Activated T-cell treated with anti-CD3 and anti-CD28 coated beads for 48 hours (primary cell): Measurements from ENCODE around the gene SLC5A9.
"Not testable (repeated sequence)": the region's sequence is repeated elsewhere in the genome, so short reads cannot be mapped to it uniquely, and the experiment has no call there.

Experiments
- DNase-seq: peaks from one replicate; pipeline ENCODE4 v3.0.0-alpha.2; 2020; ENCODE audit warnings: low read depth

The SLC5A9 gene

DNA sequence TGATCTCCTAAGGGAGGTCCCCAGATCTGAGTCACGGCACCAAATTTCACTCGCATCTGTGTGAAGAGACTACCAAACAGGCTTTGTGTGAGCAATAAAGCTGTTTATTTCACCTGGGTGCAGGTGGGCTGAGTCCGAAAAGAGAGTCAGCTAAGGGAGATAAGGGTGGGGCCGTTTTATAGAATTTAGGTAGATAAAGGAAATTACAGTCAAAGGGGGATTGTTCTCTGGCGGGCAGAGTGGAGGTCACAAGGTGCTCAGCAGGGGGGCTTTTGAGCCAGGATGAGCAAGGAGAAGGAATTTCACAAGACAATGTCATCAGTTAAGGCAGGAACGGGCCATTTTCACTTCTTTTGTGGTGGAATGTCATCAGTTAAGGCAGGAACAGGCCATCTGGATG is 8.2 kb upstream of the SLC5A9 start:
- not testable (repeated sequence) for DNase-seq

DNA sequence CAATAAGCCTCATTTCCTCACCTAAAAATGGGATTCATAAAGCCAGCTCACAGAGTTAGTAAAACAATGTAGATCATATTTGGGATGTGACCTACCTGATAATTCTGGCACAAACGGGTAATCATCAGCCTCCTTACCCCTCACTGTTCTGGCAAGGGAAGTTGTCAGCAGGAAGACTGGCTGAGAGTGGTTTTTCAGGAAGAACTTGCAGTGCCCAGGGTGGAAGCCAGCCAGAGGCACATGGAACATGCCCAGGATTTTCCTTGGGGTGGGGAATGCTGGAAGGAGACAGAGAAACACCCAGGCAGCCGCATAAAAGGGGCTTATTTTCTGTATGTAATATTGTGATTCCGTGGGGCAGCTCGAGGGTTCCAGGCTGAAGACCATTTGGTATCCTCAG is 7.7 kb upstream of the SLC5A9 start:
- DNase-seq: no peak

DNA sequence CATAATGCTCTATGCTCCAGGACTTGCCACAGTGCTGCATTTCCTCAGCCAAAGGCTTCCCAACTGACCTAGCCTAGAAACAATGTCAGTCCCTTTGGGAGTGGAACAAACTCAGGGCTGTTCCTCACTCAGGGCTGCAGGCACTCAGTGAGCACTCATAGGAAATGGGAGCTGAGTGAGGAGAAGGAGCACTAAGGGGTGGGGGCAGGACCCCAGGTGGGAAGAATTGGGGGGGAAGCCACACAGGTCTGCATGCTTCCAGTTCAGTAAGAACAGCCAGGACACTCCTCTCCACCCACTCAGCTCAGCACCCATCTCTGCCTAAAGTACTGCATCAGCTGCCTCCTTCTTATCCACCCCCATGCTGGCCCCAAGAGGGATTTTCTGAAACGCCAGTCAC is 7.3 kb upstream of the SLC5A9 start:
- DNase-seq: no peak

DNA sequence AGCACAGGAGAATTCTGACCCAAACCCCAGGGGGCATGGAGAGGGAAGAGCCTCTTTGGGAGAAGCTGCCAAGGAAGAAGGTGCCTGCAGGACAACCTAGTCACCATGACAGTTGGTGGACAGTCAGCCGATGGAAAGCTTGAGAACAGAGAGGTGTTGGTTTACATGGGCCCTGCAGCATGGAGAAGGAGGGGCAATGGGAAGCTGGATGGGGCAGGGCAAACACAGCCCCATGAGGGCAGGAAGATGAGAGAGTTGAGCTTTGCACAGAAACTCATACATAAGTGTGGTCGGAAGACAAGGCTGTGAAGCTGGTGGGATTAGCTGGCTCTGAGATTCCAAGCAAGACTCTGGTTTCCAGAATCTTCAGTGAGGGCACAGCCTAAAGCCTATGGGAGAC is 6.6 kb upstream of the SLC5A9 start:
- no peak for DNase-seq

DNA sequence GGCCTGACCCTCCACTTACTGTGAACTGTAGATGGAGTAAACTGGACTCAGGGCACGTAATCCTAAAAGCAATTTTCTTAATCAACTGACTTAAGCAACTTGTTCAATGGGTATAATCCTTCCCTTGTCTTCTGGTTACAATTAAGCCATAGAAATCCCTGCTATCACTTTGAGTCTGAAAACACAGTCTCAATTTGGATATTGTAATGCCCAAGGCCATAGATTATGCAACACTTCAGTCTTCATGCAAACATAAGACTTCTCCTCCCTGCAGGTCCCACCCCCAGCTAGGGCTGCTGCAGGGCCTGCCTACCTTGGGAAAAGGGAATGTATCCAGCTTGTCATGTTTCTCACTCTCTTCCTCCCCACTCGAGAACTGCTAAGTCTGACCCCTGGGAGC is 6.2 kb upstream of the SLC5A9 start:
- no peak for DNase-seq

DNA sequence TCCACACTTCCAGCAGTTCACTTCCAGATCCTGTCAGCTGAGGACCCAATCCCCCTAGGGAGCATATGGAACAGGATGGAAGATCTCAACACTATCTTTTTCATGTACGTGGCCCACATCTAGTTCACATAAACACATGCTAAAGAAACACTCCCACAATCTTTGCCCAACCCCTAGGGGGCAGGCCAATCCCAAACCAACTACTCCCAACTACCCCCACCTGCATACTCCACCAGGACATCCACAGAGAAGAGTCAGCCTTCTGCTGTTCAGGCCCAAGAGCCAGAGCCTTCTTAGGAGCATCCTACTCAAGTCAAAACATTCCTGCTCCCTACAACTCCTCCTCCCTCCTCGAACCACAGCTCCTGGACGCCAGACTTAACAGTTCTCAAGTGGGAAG is 5.6 kb upstream of the SLC5A9 start:
- no peak for DNase-seq

GRCh38 chr1:48217856-48218255 is 4.7 kb upstream of the SLC5A9 start:
- no peak for DNase-seq

GRCh38 chr1:48219803-48220202 is 2.7 kb upstream of the SLC5A9 start:
- DNase-seq: no peak

DNA sequence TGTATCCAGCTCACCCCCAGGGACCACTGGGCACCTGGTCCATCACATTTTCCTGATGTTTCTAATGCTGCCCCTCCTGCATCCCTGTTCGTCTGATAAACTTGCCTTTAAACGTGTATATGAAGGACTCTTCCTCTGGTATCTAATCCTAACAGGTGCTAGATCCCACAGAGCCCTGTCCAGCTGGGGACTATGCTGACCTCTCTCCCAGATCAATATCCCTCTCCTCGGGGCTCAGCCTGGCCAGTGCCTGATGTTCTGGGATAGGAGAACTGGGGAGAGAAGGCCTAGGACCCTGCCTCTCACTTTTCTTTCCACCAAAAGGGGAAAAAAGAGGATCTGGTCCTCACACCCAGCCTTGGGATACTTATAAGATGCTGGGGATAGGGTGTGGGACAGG is 1.4 kb upstream of the SLC5A9 start:
- no peak for DNase-seq

DNA sequence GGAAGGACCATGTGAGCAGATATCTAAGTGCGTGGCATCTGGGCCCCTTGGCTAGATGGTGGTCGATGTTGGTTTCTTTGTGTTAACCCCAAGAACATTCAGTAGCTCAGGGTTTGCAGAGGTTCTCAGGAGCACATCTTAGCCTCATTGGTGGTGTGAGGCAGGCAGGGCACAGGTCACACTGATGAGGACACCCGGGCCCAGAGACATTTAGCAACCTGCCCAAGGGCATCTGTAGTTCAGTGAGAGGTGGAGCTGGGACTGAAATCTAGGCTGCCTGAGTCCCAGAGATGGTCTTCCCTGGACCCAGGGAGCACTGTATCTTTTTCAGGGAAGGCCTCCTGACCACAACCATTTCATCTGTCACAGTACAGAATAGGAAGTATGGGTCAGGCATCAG is 859 bp upstream of the SLC5A9 start:
- no peak for DNase-seq

- no peak for DNase-seq
Measured at GRCh38 chr1:48223366-48224240, 1.1 kb downstream of the SLC5A9 start.

DNA sequence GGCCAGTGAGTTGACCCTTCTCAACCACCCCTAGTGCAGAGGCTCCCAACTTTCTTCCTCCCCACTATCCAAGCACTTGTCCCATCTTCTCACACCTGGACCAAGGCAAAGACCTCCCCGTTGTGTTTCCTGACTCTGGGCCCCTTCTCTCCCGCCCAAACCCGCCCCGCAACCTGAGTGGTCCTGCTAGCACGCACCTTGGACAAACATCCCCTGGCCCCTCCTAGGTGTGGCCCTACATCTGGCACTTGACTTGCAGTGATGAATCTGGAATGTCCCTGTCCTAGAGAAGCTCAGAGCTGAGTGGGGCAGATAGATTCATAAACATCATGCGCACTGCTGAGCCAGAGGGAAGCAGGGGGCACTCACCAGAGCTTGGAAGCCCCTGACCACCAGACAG is 2.3 kb downstream of the SLC5A9 start:
- DNase-seq: no peak

GRCh38 chr1:48225579-48225978 is 3.1 kb downstream of the SLC5A9 start:
- DNase-seq: no peak

DNA sequence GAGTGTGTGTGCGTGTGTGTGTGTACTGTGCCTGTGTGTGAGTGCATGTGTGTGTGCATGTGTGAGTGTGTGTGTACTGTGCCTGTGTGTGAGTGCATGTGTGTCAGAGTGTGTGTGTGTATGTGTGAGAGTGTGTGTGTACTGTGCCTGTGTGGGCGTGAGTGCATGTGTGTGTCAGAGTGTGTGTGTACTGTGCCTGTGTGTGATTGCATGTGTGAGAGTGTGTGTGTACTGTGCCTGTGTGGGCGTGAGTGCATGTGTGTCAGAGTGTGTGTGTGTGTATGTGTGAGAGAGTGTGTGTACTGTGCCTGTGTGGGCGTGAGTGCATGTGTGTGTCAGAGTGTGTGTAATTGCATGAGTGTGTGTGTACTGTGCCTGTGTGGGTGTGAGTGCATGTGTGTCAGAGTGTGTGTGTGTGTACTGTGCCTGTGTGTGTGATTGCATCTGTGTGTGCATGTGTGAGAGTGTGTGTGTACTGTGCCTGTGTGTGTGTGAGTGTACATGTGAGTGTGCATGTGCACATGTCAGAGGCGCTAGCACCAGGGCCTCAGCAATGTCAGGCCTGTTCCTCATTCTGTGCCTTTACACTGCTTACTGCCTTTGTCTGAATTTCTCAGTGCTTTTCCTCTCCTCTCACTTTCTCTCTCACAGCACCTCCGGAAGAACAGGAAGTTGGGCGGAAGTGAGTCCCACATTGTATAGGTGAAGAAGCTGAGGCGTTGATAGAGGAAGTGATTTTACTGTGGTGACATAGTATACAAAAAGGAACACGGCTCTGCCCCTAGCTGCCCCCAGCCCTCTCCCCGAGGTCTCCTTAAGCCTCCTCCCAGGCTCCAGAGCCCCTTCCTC is 4.9 kb downstream of the SLC5A9 start:
- DNase-seq: no peak

DNA sequence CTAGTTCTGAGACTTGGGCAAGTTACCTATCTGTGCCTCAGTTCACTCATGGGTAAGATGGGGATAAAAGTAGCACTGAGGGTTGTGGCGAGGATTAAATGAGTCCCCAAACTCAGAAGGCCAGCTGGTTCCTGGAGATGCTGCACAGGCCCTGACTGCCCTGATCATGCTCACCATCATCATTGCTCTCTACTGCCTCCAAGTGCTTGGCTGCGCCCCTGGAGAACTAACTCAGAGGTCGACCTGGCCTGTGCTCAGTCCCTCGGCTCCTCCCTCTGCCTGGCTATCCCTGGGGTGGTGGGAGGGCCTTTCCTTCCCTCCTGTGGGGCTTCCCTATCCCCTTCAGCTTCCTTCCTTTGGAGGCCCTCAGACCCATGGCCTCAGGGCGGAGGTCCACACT is 5.6 kb downstream of the SLC5A9 start:
- DNase-seq: no peak

DNA sequence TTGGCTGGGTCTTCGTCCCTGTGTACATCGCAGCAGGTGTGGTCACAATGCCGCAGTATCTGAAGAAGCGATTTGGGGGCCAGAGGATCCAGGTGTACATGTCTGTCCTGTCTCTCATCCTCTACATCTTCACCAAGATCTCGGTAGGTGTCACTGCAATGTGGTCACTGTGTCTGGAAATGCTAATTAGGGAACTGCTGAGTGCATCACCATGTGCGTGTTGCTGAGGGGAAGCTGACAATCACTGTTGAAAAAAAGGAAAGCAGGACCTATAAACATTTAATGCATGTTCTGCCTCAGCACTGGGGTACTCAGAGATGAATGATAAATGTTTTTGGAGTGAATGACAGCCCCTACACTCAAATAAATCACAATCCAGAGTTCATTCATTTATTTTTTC is 6.8 kb downstream of the SLC5A9 start:
- DNase-seq: no peak

DNA sequence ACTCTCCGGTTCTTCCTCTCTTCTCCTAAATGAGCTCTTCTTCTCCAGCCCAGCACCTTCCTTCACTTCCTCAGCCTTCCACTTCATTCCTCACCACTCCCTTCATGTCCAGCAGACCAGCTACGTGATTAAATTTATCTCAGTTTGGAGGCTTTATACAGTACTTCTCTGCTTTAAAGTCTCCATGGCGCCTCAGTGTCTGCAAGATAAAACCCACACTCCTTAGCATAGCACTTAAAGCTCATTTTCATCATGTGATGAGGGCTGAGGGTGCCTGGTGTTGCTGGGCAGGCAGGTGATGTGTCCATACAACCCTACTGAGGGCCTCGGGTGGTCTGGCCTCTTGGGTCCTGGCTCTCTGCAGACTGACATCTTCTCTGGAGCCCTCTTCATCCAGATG is 7.7 kb downstream of the SLC5A9 start:
- DNase-seq: no peak

DNA sequence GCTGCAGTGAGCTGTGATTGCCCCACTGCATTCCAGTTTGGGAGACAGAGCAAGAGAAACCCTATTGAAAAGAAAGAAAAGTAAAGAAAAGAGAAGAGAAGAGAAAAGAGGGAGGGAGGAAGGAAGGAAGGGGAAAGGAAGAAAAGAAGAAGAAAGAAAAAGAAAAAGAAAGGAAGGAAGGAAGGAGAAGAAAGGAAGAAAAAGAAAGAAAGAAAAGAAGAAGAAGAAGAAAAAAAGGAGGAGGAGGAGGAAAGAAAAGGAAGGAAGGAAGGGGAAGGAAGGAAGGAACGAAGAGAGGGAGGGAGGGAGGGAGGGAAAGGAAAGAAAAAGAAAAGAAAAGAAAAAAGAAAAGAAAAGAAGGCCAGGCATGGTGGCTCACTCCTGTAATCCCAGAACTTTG is 10.2 kb downstream of the SLC5A9 start:
- DNase-seq: no peak

DNA sequence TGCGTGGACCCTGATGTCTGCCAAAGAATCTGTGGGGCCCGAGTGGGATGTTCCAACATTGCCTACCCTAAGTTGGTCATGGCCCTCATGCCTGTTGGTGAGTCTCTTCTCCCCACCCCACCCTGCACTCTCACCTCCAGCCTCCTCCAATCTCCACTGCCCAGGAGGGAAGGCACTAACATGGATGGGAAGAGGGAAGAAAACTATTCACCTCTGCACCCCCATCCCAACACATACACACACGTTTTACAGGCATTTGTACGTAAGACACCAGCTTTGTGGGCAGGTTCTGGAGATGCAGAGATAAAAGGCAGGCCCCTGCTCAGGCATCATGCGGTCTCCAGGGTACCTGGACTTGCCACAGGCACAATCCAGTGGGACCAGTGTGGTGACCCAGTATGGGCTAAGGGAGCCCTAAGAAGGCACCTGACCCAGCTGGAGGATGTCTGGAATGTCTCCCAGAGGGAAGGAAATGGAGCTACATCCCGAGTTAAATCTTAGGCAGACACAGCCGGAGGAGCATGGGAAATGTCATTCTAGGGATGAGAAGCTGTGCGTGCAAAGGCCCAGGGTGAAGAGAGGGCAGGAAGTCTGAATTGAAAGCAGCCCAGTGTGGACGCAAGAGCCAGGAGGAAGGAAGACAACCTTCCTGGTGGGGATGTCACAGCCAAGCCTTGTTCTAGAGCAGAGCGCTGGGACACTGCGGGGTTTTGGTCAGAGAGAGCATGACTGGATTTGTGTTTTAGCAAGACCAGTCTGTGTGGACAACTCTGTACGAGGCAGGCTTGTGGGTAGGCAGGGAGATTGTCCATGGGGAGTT is 11.4 kb downstream of the SLC5A9 start:
- DNase-seq: no peak

DNA sequence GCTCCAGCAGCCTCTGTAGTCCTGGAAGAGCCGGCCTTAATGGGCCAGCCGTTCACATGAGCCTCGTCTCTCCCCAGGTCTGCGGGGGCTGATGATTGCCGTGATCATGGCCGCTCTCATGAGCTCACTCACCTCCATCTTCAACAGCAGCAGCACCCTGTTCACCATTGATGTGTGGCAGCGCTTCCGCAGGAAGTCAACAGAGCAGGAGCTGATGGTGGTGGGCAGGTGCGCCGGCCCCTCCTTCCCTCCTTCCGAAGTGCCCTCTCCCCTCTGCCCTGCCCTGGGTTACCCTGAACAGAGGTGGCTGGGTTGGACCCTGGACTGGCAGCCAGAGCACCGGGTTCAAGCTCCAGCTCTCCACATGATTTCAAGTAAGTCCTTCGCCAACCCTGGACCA is 13.1 kb downstream of the SLC5A9 start:
- no peak for DNase-seq

DNA sequence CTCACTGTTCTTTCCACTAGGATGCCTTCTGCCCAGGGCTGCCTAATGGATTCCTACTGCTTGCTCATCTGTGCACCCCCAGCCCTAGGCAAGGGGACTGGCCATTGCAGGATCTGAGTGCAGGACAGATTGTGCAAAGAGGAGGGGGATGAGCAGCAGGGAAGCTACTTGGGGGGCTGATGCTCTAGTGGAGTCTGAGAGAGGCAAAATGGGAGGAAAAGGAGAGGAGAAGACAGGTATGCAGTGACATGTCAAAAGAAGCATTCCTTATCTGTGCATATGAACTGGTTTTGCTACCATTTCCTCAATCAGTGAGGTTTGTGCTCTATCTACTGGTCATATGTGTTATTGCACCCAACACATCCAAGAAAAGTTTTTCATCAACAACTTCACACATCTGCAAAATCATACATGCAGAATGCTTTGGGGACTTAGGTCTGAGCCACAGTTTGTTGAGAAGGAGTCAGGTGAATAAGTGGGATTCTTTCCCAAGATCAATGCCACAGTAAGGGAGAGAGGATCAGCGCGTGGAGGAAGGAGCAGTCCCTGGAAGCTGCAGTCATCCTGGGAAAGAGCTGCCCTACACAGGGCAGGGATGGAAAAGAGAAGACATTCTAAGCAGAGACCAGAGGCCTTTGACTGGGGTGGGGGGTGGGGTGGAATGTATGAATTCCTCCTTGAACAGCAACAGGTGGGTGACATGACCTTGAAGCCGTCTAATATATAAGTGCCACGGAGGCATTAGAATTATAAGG is 14.4 kb downstream of the SLC5A9 start:
- no peak for DNase-seq
